Thoracic aorta (tissue), 2 donors: Measurements from ENCODE around the gene ASTN2. TPM values are rescaled to one million over a fixed set of nuclear protein-coding genes. Genes with fewer than 3 reads are reported as not detected.

ENCODE experiments used
- ATAC-seq: fragments of 150-250 bp; one replicate; pipeline ENCODE4 v1.8.0; 2017; ENCODE audit warnings: low read depth; ENCODE audit not compliant: insufficient number of reproducible peaks, low FRiP score
- DNase-seq: peaks from one replicate; pipeline ENCODE4 v3.0.0-alpha.2; 2020; ENCODE audit warnings: low spot score
- H3K27ac ChIP-seq, 2 donors: fragments of 200-600 bp; sonication (generic); 1 replicate in 1 of 2; 2 replicates in 1 of 2; pipeline ENCODE4 v1.5.1; 2016; ENCODE audit warnings: mild to moderate bottlenecking in 2 of 2, moderate library complexity in 2 of 2
- H3K27me3 ChIP-seq: fragments of 200-600 bp; sonication (generic); replicated peaks from 2 replicates; pipeline ENCODE4 v1.6.0; 2016; ENCODE audit warnings: mild to moderate bottlenecking; ENCODE audit not compliant: insufficient read depth
- H3K36me3 ChIP-seq: fragments of 200-600 bp; sonication (generic); one replicate; pipeline ENCODE4 v1.5.1; 2016
- H3K4me1 ChIP-seq, 2 donors: fragments of 200-600 bp; sonication (generic); 1 replicate in 1 of 2; 2 replicates in 1 of 2; pipeline versions ENCODE4 v1.5.1 to v1.6.0; 2016; ENCODE audit warnings: low read depth in 2 of 2, mild to moderate bottlenecking in 1 of 2; ENCODE audit not compliant: control insufficient read depth in 1 of 2
- H3K4me3 ChIP-seq: fragments of 200-600 bp; sonication (generic); 2 replicates; pipeline ENCODE4 v1.5.1; 2016; ENCODE audit warnings: mild to moderate bottlenecking
- H3K9me3 ChIP-seq: fragments of 200-600 bp; sonication (generic); 2 replicates; pipeline ENCODE4 v1.5.1; 2016
- total RNA-seq, 2 donors: library from RNA; depleted of rRNA; stranded (reverse); fragments of >200 nt; gene quantifications; one replicate each; pipeline versions ENCODE4 v1.1.0 to v1.2.3, GENCODE V29; 2016
- TF ChIP-seq, protein P1 (sequence below): fragments of 200-600 bp; sonication (generic); IDR thresholded peaks from one replicate; pipeline ENCODE4 v1.5.1; 2019; ENCODE audit warnings: antibody characterized with exemption

ASTN2 gene
- total RNA-seq, 2 donors from 2014 or later = 6.8 to 7.1 TPM

GRCh38 chr9:117084221-117084620, 330.6 kb downstream of the ASTN2 start:
- no peaks in the 10 kb centered on the region for H3K27me3 ChIP-seq
- no peak overlapping the region for H3K27ac ChIP-seq
- DNase-seq = no peak
- TF ChIP-seq, protein P1, sequence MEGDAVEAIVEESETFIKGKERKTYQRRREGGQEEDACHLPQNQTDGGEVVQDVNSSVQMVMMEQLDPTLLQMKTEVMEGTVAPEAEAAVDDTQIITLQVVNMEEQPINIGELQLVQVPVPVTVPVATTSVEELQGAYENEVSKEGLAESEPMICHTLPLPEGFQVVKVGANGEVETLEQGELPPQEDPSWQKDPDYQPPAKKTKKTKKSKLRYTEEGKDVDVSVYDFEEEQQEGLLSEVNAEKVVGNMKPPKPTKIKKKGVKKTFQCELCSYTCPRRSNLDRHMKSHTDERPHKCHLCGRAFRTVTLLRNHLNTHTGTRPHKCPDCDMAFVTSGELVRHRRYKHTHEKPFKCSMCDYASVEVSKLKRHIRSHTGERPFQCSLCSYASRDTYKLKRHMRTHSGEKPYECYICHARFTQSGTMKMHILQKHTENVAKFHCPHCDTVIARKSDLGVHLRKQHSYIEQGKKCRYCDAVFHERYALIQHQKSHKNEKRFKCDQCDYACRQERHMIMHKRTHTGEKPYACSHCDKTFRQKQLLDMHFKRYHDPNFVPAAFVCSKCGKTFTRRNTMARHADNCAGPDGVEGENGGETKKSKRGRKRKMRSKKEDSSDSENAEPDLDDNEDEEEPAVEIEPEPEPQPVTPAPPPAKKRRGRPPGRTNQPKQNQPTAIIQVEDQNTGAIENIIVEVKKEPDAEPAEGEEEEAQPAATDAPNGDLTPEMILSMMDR = no peak
- no peak for ATAC-seq
- H3K4me1 ChIP-seq = no peaks in the 10 kb centered on the region
- no peaks in the 10 kb centered on the region for H3K36me3 ChIP-seq
- H3K9me3 ChIP-seq = no peaks in the 10 kb centered on the region
- H3K4me3 ChIP-seq = no peak overlapping the region

GRCh38 chr9:117083559-117083958, 331.3 kb downstream of the ASTN2 start:
- Histone ChIP-seq H3K27ac (no peak overlapping the region), H3K27me3 (no peaks in the 10 kb centered on the region), H3K36me3 (no peaks in the 10 kb centered on the region), H3K9me3 (no peaks in the 10 kb centered on the region), H3K4me3 (no peak overlapping the region), H3K4me1 (no peaks in the 10 kb centered on the region)
- TF ChIP-seq, protein P1 = no peak
- ATAC-seq (no peak), DNase-seq (no peak)

GRCh38 chr9:117081641-117082317, 333.1 kb downstream of the ASTN2 start:
- TF ChIP-seq, protein P1 = no peak
- no peak for DNase-seq
- no peaks in the 10 kb centered on the region for H3K36me3 ChIP-seq

DNA sequence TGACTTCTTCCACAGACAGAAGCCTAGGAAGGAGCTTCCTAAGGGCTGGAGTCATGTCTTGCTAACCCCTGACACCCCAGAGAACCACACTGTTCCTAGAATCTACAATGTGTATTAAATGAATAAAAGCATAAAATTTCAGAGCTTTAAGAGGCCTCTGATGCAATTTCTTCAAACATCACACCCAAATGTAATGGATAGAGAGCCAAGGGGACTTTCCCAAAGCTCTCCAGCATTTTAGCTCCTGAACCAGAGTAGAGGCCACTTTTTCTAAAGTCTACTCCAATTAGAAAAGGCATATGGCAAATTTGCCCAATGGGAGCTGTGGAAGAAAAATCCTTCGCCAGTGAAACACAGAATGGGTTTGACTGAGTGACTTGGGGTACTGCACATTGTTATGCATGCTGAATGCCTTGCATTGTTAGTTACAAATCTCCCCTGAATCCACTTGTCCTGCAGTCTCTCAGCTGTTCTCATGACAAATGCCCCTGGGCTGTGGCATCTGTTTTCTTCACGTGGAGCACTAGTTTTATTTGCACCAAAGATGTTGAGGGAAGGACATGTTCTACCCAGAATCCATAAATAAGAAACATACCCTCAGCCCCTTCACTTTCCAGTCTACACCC, 334.0 kb downstream of the ASTN2 start:
- Histone ChIP-seq H3K4me1 (no peaks in the 10 kb centered on the region), H3K36me3 (no peaks in the 10 kb centered on the region), H3K4me3 (no peak overlapping the region), H3K9me3 (no peaks in the 10 kb centered on the region), H3K27ac (no peak overlapping the region), H3K27me3 (no peaks in the 10 kb centered on the region)
- no peak for DNase-seq
- ATAC-seq = no peak
- TF ChIP-seq, protein P1 = no peak

More at GRCh38 chr9:117081641-117082317, 333.1 kb downstream of the ASTN2 start:
- no peak for ATAC-seq
- H3K9me3 ChIP-seq = no peaks in the 10 kb centered on the region
- H3K27ac ChIP-seq = no peak overlapping the region
- H3K27me3 ChIP-seq = no peaks in the 10 kb centered on the region
- no peak overlapping the region for H3K4me3 ChIP-seq
- H3K4me1 ChIP-seq = no peaks in the 10 kb centered on the region

GRCh38 chr9:117076571-117077290, 338.1 kb downstream of the ASTN2 start:
- Histone ChIP-seq H3K27ac (no peak overlapping the region), H3K4me3 (no peak overlapping the region), H3K36me3 (no peaks in the 10 kb centered on the region), H3K4me1 (no peaks in the 10 kb centered on the region), H3K9me3 (no peaks in the 10 kb centered on the region), H3K27me3 (no peaks in the 10 kb centered on the region)
- TF ChIP-seq, protein P1 = no peak
- DNase-seq (no peak), ATAC-seq (no peak)
